PC-9 (cell line): ENCODE results near the gene OR56A5. TPM values are rescaled to one million over a fixed set of nuclear protein-coding genes. Genes with fewer than 3 reads are reported as not detected.

Experiments used
- BruUV-seq: library from RNA; stranded (reverse); fragments of 400-500 nt; replicated peaks from 2 replicates; lab custom pipeline; 2021; lab: Mats Ljungman, UMichigan
- CTCF ChIA-PET: fragments of 300-600 bp; sonication (Branson Sonifier 250); formaldehyde crosslinking; loops from one replicate; lab custom pipeline; 2022; ENCODE audit warnings: antibody characterized with exemption; lab: Charles Lee
- POLR2A ChIA-PET: fragments of 300-600 bp; sonication (Branson Sonifier 250); formaldehyde crosslinking; loops from one replicate; lab custom pipeline; 2022; ENCODE audit warnings: antibody characterized with exemption; ENCODE audit not compliant: unreplicated experiment; lab: Charles Lee
- DNase-seq, 2 experiments: peaks; one replicate each; pipeline versions ENCODE4 v3.0.0 to v3.0.0-alpha.2; 2015 to 2022; ENCODE audit warnings: mixed read lengths in 1 of 2
- H2AFZ ChIP-seq: fragments of 200-600 bp; sonication (generic); 2 replicates; pipeline ENCODE4 v1.8.1; 2017; ENCODE audit warnings: antibody characterized with exemption
- H3F3A ChIP-seq: fragments of 200-600 bp; sonication (generic); 2 replicates; pipeline ENCODE4 v1.8.1; 2017; ENCODE audit warnings: antibody characterized with exemption, mild to moderate bottlenecking, low read depth; ENCODE audit not compliant: insufficient read depth
- H3K27ac ChIP-seq: fragments of 200-600 bp; sonication (generic); 2 replicates; pipeline ENCODE4 v1.6.1; 2016; ENCODE audit warnings: mixed run types
- H3K27me3 ChIP-seq: fragments of 200-600 bp; sonication (generic); 2 replicates; pipeline ENCODE4 v1.6.1; 2016; ENCODE audit warnings: low read depth, mixed run types; ENCODE audit not compliant: insufficient read depth
- H3K36me3 ChIP-seq: fragments of 200-600 bp; sonication (generic); 2 replicates; pipeline ENCODE4 v1.6.1; 2016; ENCODE audit warnings: low read depth, mixed run types
- H3K4me1 ChIP-seq: fragments of 200-600 bp; sonication (generic); replicated peaks from 2 replicates; pipeline ENCODE4 v1.6.1; 2016; ENCODE audit warnings: mixed run types; ENCODE audit not compliant: insufficient read depth
- H3K4me2 ChIP-seq: fragments of 200-600 bp; sonication (generic); 2 replicates; pipeline ENCODE4 v1.6.1; 2017; ENCODE audit warnings: mixed run types
- H3K4me3 ChIP-seq: fragments of 200-600 bp; sonication (generic); 2 replicates; pipeline ENCODE4 v1.6.1; 2016; ENCODE audit warnings: mixed run types
- H3K79me2 ChIP-seq: fragments of 200-600 bp; sonication (generic); 2 replicates; pipeline ENCODE4 v1.6.1; 2017; ENCODE audit warnings: low read depth, mixed run types
- H3K9me2 ChIP-seq: fragments of 200-600 bp; sonication (generic); 2 replicates; pipeline ENCODE4 v1.8.1; 2017; ENCODE audit warnings: mild to moderate bottlenecking; ENCODE audit not compliant: insufficient read depth
- H3K9me3 ChIP-seq: fragments of 200-600 bp; sonication (generic); 2 replicates; pipeline ENCODE4 v1.8.1; 2016; ENCODE audit warnings: low read depth; ENCODE audit not compliant: insufficient read depth
- H4K20me1 ChIP-seq: fragments of 200-600 bp; sonication (generic); 2 replicates; pipeline ENCODE4 v1.8.1; 2017; ENCODE audit not compliant: insufficient read depth
- CTCF ChIP-seq: fragments of 200-600 bp; sonication (generic); conservative IDR thresholded peaks from 2 replicates; pipeline ENCODE4 v1.6.1; 2017; ENCODE audit warnings: mixed run types, antibody characterized with exemption, mild to moderate bottlenecking, moderate library complexity
- EZH2 ChIP-seq: fragments of 200-600 bp; sonication (generic); IDR thresholded peaks from 2 replicates; pipeline ENCODE4 v1.8.0; 2017; ENCODE audit warnings: antibody characterized with exemption, low read depth
- intact Hi-C: fragments of 100-400 bp; cut with micrococcal nuclease; formaldehyde crosslinking; loops from one replicate; pipeline ENCODE4 v1.10.0; 2022; ENCODE audit not compliant: unreplicated experiment
- total RNA-seq: library from RNA; stranded (reverse); gene quantifications from 2 replicates; pipeline ENCODE4 v1.2.3, GENCODE V29; 2021

Gene OR56A5
- total RNA-seq, 1 experiment from 2014 or later: not detected

GRCh38 chr11:5938603-5938965, 29.7 kb downstream of the OR56A5 start:
- Histone ChIP-seq H3K36me3 (no peaks in the 10 kb centered on the region), H3K4me2 (no peak overlapping the region), H3K4me3 (no peak overlapping the region), H2AFZ (no peak overlapping the region), H3F3A (no peaks in the 10 kb centered on the region), H3K9me2 (no peaks in the 10 kb centered on the region), H3K27ac (no peak overlapping the region), H4K20me1 (no peaks in the 10 kb centered on the region), H3K79me2 (no peaks in the 10 kb centered on the region), H3K9me3 (no peaks in the 10 kb centered on the region), H3K27me3 (peaks cover under 1% of the 10 kb centered on the region; the same call in 1 of the 2 replicates), H3K4me1 (no peaks in the 10 kb centered on the region)
- no TSS peak for BruUV-seq
- TF ChIP-seq EZH2: no peak
- TF ChIP-seq CTCF: no peak
- CTCF ChIA-PET: no interaction called here
- POLR2A ChIA-PET: no interaction called here
- no peak for DNase-seq
- intact Hi-C loops: no loop called here

- Histone ChIP-seq H3K9me2 (no peaks in the 10 kb centered on the region), H3K9me3 (no peaks in the 10 kb centered on the region), H3K27me3 (peaks cover 6% of the 10 kb centered on the region), H3K4me3 (no peak overlapping the region), H2AFZ (no peak overlapping the region), H3K36me3 (no peaks in the 10 kb centered on the region), H4K20me1 (no peaks in the 10 kb centered on the region), H3K4me1 (no peaks in the 10 kb centered on the region), H3F3A (no peaks in the 10 kb centered on the region), H3K4me2 (no peak overlapping the region), H3K27ac (no peak overlapping the region), H3K79me2 (no peaks in the 10 kb centered on the region)
- no TSS peak for BruUV-seq
- intact Hi-C loops: no loop called here
- DNase-seq: no peak
- POLR2A ChIA-PET: no interaction called here
- CTCF ChIA-PET: no interaction called here
- TF ChIP-seq EZH2 (no peak), CTCF (no peak)
Observed at GRCh38 chr11:5937868-5938602, 30.3 kb downstream of the OR56A5 start.

- Histone ChIP-seq H3K27me3 (peaks cover 12% of the 10 kb centered on the region), H3K79me2 (no peaks in the 10 kb centered on the region), H3K4me3 (no peak overlapping the region), H3K9me3 (no peaks in the 10 kb centered on the region), H3K4me1 (no peaks in the 10 kb centered on the region), H3F3A (no peaks in the 10 kb centered on the region), H2AFZ (no peak overlapping the region), H4K20me1 (no peaks in the 10 kb centered on the region), H3K36me3 (no peaks in the 10 kb centered on the region), H3K9me2 (no peaks in the 10 kb centered on the region), H3K27ac (no peak overlapping the region), H3K4me2 (no peak overlapping the region)
- DNase-seq: no peak
- no TSS peak for BruUV-seq
- ChIA-PET POLR2A (no interaction called here), CTCF (no interaction called here)
- TF ChIP-seq CTCF (no peak), EZH2 (no peak)
- intact Hi-C loops: no loop called here
Observed at GRCh38 chr11:5933116-5933515, 35.2 kb downstream of the OR56A5 start.
